ENCODE results near the gene TMEM53.
"Not testable (repeated sequence)": the region's sequence is repeated elsewhere in the genome, so short reads cannot be mapped to it uniquely, and the experiment has no call there.

Gene TMEM53

GRCh38 chr1:44672254-44672955, 1.9 kb downstream of the TMEM53 start:
- no peak for DNase-seq

GRCh38 chr1:44670751-44671640, 3.3 kb downstream of the TMEM53 start:
- no peak for DNase-seq

DNA sequence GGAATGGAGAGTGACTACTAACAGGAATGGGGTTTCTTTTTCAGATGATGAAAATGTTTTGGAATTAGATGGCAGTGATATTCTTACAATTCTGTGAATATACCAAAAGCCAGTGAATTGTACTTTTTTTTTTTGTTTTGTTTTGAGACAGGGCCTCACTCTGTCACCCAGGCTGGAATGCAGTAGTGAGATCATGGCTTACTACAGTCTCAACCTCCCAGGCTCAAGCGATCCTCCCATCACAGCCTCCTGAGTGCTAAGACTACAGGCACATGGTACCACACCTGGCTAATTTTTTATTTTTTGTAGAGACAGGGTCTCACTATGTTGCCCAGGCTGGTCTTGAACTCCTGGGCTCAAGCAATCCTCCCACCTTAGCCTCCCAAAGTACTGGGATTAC, 7.6 kb downstream of the TMEM53 start:
- not testable (repeated sequence) for DNase-seq

DNA sequence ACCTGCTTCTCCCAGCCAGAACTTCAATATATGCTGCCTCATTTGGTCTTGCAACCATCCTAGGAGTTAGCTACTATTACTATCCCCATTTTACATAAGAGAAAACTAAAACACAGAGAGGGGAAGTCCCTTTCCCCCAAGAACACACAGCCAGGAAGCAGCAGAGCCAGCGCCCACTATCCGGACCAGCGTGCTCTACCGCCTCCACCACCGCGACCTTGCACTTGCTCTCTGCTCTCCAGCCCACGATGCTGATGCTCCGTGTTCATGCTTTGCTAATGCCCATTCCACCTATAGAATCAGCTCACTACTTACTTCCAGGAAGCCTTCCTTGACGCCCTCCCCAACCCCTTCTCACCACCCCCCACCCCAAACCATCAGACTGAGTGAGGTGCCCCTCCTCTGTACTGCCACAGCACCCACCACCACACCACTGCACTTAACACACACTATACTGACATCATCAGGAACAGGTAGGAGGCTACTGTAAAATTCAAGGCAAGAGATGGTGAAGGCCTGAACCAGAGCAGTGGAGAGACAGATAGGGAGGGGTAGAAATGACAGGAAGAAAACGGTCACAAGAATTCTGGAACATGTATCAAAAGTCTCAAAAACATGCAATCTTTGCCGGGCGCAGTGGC, 9.4 kb downstream of the TMEM53 start:
- no peak for DNase-seq

- DNase-seq, result no peak
Measured at GRCh38 chr1:44663417-44663816, 10.9 kb downstream of the TMEM53 start.

GRCh38 chr1:44662683-44663030, 11.6 kb downstream of the TMEM53 start:
- no peak for DNase-seq

GRCh38 chr1:44661781-44662682, 12.2 kb downstream of the TMEM53 start:
- DNase-seq, result no peak

- no peak for DNase-seq
Measured at GRCh38 chr1:44660176-44660575, 14.1 kb downstream of the TMEM53 start.

GRCh38 chr1:44659566-44659965, 14.7 kb downstream of the TMEM53 start:
- DNase-seq, result no peak

DNA sequence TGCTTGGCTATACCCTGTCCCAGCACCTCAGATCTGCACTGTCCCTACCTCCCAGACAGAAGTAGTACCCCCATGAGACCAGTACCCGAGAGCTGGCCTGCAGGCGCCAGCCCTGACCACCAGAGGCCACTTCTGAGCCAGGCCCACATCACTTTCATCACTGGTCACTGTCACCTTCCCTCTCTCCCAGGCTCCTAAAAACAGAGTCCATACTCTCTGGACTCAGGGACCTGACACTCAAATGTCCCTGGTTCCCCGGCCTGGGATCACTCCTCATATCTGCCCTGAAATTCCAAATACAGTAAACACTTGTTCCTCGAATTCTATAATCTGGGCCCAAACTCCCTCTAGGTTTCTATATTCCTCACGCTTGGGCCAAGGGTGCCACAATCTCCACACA, 18.7 kb downstream of the TMEM53 start:
- no peak for DNase-seq

DNA sequence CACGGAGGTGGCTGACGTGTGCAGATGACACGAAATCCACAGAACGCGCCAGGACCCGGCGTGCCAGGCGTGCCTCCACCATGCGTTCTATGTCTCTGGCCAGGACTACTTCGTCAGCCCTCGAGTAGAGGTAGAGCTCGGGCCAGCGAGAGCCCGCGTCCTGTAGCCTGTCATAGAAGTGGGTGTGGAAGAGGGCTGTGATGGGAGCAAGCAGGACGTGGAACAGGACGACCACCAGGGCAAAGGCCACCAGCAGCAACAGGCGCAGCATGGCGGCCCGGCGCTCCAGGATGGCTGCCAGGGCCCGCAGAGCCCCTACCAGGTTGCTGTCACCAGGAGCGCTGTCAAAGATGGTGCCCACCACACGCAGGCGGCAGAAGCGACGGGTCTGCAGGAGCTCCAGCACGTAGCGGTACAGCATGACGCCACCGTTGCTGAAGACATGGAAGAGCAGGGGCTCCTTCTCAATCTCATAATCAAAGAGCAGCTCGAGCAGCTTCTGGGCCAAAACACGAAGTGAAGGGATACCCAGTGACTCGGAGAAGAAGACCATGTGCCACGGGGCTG, 19.6 kb downstream of the TMEM53 start:
- no peak for DNase-seq

- no peak for DNase-seq
Measured at GRCh38 chr1:44653107-44653964, 20.9 kb downstream of the TMEM53 start.

DNA sequence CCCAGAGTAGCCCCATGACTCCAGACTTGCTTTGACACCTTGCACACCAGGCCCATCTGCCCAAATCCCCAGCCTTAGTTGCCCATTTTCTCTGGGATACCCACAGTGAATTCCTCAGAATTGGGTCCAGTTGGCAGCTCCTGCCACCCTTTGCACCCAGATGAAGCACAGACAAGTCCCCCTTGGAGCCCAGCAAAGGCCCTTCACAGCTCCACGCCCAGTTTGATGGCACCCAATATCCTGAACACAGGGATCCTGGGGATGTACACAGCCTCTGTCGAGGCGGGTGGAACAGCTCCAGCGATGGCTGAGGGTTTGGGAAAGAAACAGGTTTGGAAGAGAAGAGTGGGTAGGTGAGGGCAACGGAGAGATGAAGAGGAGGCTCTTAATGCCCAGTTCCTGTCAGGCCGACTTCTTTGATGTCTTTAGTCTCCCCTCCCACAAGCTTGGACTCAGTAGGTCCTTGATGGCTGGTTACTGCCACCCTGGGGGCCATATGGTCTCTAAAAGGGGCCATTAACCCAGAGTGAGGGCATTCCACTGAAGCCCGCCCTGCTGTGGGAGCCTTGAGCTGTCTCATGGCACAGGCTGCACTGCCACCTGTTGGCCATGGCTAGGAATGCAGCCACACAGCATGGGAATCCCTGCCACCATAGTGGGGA, 21.7 kb downstream of the TMEM53 start:
- DNase-seq, result peak; percentile 40

- no peak for DNase-seq
Measured at GRCh38 chr1:44651069-44651468, 23.2 kb downstream of the TMEM53 start.

DNA sequence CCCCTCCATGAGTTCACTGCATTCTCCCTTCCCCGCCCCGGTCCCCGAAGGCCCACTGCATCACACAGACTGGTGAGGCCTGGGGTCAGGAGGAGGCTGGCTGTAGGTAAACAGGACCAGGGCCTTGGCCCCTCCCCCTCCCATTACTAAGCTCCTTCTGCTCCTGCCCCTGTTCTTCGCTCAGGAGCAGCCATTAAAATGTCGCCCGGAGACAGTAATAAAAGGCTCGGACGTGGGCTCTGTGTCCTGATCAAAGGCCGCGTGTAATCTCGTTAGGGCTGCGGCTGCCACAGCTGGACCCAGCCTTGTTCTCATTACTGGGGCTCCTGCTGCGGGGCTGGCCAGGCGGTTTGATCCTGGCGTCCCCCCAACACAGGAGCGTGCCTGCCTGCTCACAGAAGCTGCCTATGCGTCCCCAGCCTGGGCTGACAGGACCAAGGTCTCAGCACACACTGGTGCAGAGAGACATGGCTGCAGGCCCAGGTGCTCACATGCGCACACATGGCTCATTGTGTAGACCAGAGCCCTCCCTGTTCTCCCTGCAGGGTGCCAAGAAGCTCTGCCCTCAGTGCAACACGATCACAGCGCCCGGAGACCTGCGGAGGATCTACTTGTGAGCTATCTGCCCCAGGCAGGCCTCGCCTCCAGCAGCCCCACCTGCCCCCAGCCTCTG, 24.0 kb downstream of the TMEM53 start:
- no peak for DNase-seq

GRCh38 chr1:44649788-44650158, 24.5 kb downstream of the TMEM53 start:
- DNase-seq, result no peak

DNA sequence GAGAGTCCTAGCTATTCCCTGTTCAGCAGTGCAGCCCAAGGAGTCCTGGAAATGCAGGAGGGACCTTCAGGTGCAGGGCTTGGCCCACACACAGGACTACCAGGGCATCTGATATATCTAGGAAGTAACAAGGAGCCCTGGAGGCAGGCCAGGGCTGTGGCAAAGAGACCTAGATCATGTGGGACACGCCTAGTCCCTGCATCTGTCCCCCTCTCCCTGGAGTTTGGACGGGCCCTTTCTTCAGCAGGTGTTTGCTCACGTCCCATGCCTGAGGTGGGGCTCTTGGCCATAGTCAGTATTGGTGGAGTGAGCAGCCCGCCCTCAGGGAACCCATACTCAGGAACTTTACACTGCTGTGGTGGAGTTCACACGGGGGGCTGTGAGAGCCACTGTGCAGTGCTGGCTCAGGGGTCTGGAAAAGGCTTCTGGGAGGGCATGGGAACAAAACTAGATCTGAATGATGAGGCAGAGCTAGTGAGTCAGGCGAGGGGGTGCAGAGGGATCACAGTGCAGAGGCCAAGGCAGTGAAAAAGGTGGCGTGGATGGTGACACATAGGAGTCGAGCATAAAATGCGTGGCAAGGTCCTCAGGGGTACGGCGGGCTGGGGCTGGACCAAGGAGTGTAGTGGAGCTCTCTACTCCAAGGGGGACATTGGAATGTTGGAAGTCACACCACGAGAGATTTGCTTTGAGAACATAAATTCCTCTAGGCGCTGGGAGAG, 25.6 kb downstream of the TMEM53 start:
- DNase-seq, result no peak

- DNase-seq, result no peak
Measured at GRCh38 chr1:44647896-44648295, 26.4 kb downstream of the TMEM53 start.

DNA sequence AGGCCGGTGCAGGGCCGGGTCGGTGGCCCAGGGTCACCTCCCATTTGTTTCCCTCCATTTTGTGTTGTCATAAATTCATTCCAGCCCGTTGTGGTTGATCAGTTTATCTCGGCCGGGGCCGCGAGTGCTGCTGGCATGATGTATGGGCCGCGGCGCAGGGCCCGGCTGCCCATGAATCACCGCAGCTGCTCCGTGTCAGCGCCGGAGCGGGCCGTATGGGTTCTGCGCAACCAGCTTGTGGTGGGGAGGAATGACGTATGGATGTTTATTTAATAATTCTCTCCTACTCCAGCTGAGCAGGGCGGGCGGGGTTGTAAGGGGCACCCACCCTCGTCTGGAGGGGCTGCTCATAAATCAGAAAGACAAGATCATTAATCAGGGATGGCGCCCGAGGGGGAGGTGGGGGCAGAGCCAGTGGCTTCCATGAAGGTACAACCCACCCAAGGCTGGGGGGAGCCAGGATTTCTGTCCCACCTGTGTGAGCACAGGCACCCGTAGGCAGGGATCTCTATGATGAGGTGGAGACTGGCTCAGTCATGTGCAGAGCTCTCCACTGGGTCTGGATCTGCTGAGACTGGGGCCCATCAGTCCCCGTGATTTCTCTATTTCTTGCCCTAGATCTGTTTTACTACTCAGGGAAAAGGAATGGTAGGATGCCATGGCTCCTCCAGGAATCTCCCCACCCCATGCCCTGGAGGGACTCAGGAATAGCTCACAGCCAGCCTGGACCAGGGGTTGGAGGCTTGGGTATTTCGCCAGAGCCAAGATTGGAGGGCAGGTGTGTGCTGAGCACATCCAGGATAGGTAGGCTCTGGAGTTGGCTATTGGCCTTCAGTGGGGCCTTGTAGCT, 27.8 kb downstream of the TMEM53 start:
- DNase-seq, result no peak
